GM19468 (cell line): ENCODE data around the gene RND3.

ENCODE experiments used
- ATAC-seq: cut with Tn5 transposase; IDR thresholded peaks from one replicate; pipeline ENCODE4 v1.9.1; 2021; ENCODE audit warnings: mild to moderate bottlenecking, moderate library complexity, moderate number of reproducible peaks; ENCODE audit not compliant: unreplicated experiment; ENCODE audit errors: extremely low read depth

RND3 gene

DNA sequence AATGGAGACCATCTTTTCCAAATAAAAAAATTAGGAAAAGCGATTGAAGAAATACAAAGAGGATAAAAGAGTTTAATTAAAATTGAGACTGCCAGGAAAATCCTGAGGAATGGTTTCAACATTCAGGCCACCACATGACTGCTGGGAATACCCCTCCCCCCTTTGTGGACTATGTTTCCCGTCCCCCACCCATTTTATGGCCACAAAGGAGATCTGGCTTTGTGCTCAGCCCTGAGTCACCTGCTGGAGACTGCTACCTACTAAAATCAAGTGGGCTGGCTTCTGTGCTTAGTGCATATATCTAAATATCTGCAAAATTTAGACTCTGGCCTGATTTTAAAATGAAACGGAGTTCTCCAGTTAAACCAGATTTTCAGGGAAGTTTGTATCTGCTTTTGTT, 10.1 kb downstream of the RND3 start:
- ATAC-seq = no peak

DNA sequence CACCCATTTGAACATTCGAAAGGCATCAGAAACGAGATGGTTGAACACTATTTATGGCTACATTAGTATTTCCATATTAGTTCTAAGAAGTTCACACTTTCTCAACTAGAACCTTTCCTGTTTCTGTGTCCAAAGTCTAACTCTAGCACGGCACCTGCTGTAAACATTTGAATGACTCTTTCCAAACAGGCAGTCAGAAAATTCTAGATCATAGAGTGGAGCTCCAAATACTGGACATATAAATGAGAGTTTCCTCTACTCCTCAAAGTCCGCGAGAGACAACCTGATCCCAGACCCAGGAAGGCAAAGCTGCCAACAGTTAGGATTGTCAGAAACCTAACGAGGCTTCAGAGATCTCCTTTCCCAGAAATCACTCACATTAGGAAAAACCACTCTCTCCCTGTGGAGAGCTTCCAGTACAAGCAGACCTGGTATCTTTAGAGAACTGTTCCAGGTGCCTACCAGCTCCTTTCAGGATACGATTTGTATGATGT, 10.6 kb downstream of the RND3 start:
- no peak for ATAC-seq

DNA sequence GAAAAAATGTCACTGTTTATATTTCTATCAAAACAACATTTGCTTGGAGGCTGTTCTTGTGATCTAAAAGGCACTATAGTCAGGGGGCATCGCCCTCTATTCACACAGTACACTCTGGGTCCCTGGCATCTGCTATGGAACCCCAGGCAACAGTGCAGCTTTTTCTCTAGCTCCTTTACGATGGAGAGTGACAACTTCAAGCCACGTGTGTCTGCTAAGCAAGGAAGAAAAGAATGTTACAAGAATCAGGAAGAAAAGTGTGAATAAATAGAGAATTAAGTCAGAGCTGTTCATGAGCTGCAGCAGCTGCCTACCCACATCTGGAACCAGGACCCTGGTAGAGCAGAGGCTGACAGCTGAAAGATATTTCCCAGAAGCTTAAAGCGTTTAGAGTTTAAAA, 11.2 kb downstream of the RND3 start:
- no peak for ATAC-seq

DNA sequence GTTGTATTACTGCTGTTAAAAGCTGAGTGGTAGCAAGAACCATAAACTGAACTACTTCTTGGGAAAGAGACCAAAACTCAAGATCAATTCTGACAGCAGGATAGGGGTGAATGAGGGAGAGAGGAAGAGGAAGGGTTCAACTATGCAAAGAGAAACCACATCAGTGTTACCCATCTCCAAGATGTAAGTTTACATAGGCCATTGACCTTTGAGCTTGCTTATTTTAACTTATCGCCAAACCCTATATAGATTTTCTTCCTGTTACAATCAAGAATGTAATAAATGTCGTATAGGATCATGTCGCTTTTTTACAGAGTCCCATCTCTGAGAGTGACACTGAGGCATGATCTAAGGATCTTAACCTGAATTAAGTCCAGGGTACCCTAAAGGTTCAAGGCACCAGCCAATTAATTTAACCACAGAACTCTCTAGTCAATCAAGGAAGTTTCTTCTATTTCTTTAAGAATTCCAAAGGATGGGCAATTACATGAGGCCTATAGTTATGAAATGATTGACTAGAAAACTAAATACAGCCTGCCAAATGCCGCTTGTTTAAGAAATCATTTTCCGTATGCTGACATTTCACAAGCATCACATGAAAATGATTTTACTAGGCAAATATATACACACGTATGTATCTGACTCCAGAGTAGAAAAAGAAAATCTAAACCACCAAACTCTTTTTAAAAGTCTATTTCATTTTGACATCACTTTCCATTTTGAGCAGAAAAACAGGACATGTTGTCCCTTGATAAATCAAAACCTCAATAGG, 11.8 kb downstream of the RND3 start:
- no peak for ATAC-seq

DNA sequence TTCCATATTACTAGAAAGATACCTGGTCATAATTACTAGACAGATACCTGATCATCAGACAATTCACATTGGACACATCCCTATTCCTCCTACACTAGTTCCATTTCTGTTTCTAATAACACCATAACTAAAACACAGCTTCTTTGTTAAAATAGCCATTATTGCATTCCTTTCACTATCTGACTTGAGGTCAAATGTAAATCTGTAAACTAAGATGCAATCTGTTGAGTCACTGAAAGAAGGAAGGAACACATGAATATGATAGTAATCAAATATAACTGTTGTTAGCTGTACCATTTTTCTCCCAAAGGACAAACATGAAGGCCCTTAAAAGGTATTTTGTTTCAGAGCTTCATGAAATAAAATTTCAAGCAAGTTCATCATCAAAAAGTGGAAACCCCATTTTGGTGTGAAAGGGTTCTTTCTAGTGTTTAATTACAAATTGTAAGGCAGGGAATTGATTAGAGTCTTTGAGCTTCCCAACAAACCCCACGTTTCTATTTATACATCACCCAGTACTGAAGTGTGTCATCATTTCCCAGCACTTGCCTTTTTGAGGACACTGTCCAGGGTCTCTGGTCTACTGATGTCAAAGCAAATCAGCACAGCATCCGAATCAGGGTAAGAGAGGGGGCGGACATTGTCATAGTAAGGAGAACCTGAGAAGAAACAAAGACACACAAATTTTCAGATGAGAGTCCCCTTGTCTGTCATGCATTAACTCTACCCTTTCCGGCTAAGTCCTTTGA, 13.0 kb downstream of the RND3 start:
- ATAC-seq = no peak

DNA sequence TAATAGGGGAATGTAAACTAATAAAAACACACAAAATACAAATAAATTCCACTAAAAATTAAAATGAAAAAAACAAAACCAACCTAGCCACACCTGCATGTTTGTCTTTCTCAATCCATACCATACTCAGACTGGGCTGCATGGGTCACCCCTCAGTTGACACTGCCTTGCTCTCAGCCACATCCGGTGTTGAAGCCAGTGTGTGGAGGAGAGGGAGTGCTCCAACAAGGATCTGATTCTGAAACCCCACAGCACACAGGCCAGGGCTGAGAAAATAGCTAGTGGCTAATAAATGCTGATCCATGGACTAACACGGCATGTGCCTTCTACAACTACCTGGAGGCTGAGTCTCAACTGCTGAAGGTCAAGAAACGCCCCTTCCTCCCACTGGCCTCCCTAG, 13.7 kb downstream of the RND3 start:
- no peak for ATAC-seq

DNA sequence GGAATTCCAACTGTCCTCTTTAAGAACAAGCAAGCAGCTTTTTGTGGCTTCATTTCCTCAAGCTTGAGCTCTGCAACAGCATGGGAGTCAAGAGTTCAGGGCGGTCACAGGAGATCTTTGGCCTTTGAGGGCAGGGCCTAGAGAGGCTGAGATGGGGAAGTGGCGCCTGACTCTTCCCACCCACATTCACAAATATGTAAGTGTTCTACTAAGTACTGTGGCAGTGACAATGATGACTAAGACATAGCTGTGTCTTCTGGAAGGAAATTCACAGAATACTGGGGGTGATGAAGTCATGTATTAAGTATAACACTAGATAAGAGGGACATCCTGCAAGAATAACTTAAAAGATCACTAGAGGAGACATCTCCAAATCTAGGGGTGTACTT, 15.0 kb downstream of the RND3 start:
- ATAC-seq = no peak

DNA sequence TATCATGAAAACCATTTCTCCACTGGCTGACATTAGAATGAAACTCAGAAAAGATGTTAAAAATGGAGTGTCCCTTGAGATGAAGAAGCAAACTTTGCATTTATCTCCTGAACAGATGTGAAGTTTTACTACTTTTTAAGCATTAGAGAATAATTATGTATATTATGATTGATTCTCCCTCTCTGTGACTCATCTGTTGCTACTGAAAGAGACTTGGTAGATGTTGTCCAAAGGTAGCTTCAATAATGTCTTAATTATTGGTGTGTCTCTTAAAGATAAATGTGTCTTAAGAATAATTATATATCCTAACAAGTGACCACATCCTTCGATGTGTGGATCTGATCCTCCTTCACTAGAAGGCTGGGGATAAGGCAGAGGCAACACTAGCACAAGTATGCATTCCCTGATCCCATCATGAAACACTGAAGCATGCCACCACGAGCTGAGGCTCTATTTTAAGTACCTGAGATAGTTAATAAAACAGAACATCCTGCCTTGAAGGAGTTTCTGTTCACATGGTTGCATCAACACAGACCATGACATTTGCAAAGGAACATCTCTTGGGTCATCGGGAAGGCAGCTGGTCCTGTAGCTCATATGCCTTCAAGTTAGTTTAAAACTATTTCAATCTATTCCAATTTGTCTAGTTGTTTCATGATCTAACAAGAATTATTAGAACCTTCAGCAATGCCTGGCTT, 15.5 kb downstream of the RND3 start:
- no peak for ATAC-seq

DNA sequence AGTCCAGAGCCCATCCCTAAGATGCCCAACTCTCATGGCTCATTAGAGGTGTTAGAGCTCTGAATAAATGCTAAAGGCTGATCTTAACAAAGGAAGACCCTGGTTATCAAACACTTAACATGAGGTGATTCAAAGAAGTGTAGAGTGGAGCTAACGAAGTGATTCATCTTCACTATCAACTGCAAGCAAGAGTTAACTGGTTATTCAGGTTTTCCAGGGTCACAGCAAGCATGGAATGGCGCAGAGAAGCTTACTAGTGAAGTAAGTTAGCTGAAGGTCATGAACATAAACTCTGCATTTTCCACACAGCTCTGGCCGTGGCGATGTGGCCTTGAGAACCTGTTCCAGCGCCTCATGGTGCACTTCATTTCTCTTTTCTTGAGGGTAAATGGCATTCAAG, 17.0 kb downstream of the RND3 start:
- ATAC-seq = no peak

DNA sequence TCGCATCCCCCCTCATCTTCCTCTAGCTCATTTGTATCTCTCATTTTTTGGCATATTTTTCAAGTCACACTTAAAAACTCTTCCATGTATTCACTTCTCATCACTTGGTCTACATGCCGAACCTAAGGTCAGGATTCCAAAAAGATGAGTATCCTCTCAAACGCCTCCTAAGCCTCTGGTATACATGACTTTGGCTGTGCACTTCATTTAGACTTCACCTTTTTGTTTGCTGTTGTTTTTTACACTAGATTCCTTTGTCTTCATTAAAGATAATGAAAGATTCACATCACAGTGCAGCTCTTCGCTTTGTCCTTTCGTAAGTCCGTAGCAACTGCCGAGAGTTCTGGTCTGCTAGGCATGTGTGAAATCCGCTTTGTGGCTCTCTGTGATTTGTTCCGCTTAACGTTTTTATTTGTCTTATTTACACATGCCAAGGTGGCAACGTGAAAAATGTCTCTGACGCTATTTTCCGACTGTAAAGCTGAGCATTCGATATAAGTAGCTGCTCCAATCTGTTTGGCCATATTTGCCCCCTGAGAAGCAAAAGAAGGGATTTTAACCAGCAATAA, 17.7 kb downstream of the RND3 start:
- ATAC-seq = no peak

DNA sequence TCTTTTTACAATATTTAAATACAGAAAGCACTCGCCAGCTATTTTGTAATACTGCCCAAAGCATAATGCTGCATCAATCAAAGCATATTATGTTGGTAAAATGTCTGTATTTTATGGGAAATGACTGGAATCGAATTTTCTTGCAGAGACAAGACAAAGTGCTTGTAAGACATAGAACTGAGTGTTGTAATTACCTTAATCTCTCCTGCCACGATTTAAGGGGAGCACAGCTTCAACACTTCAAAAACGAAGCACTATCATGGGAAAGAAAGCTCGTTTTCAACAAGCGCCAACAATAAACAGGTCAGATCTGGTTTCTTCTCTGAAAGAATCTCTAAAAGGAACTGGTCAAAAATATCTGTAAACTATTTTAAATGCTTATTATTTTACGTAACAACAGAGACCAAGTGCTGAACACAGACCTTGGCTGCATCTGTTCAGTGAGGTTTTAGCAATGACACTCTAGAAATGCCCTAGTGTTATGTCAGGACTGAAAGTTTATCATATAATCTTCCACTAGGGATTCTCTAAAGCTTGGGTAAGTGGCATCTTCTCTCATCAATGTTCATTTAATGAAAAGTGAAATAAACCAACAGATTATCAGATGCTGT, 19.0 kb downstream of the RND3 start:
- ATAC-seq = no peak

DNA sequence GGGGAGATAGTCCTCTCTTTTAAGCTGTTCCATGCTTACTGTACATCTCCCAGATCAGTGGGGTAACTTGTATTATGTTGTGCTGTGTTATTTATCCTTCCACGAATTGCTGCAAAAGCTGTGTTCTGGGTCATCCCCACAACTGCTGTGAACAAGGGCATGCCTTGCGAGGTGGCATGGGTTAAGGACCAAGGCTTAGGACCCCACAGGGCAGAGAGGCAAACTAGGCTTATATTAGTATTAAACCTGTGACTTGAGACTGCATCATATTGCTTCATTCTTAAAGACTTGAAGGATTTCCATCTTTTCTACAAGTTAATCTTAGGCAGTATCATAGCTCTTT, 19.9 kb downstream of the RND3 start:
- no peak for ATAC-seq

DNA sequence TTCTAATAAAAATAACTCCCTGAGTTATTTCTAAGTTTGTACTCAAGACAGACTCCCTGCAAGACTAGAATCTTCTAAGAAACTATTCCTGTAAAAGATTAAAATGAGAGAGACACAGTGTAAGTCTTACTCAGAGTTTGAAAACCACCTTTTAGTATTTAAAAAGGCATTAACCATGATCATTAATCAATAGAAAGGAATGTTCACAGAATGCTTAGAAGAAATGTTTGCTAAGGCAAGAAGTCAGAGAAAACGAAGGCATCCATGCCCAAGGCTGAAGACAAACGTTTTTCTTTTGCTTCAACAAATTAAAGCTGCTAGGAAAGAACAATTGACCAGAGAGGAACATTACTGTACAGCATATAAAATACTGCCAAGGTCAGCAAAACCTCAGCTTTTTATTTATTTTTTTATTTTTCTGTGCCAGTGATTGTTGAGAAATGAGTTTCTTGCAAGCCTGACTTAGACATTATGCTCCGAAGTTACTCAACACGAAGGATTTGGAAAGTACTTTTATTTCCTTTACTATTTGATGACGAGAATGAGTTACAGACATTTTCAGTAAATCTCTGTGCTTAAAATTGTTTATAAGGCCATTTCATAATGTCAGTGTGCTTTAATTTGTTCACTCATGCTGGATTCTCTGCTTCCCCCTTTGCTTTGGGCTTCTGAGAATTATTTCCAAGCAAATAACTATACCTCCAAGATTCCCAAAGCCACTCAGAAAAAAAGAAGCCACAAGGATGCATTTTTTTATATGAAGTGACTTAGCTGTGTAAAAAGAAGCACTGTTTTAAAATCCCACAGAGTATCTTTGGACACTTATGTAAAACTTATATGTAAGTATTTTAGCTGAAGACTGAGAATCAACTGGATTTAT, 20.5 kb downstream of the RND3 start:
- no peak for ATAC-seq

DNA sequence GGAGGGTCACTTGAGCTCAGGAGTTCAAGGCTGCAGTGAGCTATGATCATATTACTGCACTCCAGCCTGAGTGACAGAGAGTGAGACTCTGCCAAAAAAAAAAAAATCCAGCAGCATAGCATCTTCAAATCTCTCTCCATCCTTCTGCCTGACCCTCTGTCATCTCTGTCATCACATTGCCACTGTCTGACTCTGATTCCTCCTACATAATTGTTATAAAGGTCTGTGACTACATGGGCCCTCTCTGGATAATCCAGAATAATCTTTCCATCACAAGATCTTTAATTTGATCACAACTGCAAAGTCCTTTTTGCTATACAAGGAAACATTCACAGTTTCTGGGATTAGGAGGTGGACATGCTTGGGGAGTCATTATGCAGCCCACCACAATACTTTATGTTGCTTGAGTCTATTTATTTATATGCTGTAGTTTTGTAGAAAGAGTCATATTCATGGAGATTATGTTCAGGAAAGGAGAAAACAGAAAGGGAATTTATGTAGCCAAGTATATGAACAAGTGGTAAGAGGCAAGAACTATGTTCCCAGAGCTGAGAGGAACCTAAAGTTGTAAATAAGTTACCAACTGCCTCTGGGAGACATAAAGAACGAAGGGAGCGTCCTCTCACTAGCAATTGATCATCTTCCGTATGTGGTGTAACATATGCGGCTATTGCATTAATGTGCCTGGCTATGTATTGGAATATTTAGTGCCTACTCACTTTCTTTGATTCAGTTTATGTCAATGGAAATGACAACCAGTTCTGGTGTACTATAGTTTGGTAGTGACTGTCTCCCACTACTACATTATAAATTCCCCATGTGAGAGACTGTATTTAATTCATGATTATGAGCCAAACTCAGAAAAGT, 21.5 kb downstream of the RND3 start:
- no peak for ATAC-seq

DNA sequence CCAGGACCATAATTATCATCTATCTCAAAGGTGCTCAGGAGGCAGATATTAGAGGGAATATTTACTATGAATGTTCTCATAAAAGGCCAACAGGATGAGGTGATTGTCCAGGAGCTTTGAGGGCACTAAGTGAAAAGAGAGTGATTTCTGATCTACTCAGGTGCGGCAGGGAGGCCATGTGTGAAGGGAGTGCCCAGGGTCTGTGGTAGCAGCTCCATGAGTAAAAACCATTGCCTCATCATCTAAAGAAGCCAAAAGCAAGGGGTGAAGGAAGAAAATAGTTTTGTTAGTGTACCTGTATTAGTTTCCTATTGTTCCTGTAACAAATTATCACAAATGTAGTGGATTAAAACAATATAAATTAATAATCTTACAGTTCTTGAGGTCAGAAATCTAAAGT, 22.5 kb downstream of the RND3 start:
- ATAC-seq = no peak

DNA sequence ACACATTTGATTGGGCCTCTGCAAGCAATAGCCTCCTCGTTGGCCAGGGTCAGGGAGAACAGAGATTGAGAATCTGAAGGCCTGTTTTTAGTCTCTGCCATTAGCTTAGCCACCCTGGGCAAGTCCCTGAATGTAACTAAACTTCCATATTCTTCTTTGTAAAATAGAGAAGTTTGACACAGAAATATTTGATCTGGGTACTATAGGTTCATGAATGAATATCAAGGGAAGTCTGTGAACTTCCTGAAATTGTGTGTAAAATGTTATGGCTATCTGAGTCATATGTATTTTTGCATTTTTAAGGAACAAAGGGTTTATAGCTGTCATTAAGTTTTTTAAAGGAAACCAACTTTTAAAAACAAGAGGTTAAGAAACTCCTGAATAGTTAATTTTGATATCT, 23.2 kb downstream of the RND3 start:
- ATAC-seq = no peak

DNA sequence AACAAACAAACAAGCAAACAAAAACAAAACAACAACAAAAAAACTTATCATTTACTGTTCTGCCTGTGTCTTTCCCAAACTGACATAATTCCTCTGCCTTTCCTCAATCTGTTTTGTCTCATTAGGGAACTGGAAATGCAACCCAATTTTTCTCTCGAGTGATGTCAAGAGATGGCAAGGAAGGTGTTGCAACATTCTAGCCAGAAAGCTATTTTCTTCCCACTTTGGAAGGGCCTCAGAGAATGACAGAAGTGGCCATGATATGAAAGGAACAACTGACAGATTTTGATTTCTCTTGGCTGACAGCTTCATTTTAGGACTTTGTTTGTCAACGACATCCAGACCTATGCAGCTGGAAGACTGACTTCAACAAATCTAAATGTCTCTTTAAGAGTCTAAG, 24.7 kb downstream of the RND3 start:
- no peak for ATAC-seq

DNA sequence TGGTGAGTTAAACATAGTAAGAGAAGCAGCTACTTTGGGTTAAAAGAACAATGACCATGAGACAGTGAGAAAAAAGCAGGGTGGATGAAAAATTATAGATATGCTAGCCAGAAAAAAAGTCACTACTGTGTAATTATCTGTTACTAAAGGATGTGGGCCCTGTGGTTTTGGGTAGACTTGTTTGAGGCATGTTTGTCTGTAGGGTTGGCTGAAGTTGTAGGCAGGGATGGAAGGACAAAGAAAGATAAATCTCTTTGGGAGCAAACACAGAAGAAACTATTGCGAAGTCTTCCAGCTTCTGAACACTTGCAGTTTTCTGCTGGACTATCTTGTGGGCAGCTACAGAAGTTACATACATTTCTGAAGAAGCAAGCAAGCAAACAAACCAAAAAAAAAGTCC, 28.2 kb downstream of the RND3 start:
- ATAC-seq = no peak

DNA sequence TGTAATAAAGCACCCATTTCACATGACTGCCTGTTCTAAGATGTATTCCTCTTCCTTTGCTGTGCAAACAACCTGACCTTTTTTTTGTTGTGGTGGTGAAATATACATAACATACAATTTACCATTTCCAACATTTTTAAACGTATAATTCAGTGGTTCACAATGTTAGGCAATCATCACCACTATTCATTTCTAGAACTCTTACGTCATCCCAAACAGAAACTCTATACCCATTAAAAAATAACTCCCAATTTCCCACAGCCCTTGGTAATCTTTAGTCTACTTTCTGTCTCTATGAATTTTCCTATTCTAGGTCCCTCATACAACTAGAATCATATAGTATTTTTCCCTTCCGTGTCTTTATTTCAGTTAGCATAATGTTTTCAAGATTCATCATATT, 36.7 kb downstream of the RND3 start:
- ATAC-seq = no peak
